Hindlimb muscle (tissue), 1 donor: Measurements from ENCODE around the gene VASH1. TPM values are rescaled to one million over a fixed set of nuclear protein-coding genes. Genes with fewer than 3 reads are reported as not detected.
"Not testable (repeated sequence)": the region's sequence is repeated elsewhere in the genome, so short reads cannot be mapped to it uniquely, and the experiment has no call there.

Experiments used
- DNase-seq: peaks from one replicate; pipeline ENCODE4 v3.0.0-alpha.2; 2013
- polyA plus RNA-seq: library from polyadenylated mRNA; unstranded; fragments of 120-200 nt; gene quantifications from one replicate; pipeline ENCODE4 v1.2.1, GENCODE V29; 2013; ENCODE audit not compliant: insufficient read length

VASH1 gene
- polyA plus RNA-seq = 51.4 TPM

DNA sequence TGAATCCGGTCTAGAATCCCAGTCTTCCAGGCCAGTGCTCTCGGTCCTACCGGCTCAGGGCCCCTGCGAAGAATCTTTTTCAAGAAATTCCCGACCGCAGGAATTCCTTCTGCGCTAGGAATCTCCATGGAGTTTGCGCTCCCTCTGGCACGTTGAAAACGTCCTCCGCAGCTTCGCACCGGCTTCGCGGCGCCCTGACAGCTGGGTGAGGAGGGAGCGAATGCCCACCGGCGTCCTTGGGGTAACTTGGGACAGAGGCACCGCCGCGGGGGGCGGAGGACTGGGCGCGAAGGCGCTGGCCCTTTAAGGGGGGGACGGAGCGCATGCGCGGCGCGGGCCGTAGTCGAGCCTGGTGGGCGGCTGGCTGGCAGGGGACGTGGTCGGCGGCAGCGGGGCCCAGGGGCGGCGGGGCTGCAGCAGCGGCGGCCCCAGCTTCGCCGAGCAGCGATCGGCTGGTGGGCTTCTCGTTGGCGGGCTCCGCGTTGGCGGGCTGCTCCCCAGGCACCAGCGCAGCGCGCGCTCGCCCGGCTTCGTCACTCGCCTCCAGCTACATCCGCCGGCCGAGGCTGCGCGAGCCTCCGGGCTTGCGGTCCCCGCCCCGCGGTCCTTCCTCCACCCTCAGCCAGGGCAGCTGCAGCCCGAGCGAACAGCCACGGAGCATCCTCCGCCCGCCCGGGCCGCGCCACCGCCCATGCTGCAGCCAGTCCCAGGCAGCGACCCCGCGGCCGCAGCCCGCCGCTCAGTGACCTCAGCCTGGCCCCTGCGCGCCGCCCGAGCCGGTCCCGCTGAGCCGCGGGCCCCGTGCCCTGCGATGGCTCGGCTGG lies at the start of gene VASH1:
TSS of gene VASH1 (plus strand) at position 333 of the 824 bp plus-strand sequence. CDS start 1,354 bp downstream, outside the sequence.
- DNase-seq = peak; percentile 73

GRCh38 chr14:76713121-76713520 lies 48.1 kb upstream of the VASH1 start:
- no peak for DNase-seq

- DNase-seq = no peak
Observed at GRCh38 chr14:76714470-76714869, 46.8 kb upstream of the VASH1 start.

GRCh38 chr14:76715101-76715500 lies 46.2 kb upstream of the VASH1 start:
- DNase-seq = no peak

GRCh38 chr14:76715511-76716081 lies 45.7 kb upstream of the VASH1 start:
- peak; percentile 34 for DNase-seq

DNA sequence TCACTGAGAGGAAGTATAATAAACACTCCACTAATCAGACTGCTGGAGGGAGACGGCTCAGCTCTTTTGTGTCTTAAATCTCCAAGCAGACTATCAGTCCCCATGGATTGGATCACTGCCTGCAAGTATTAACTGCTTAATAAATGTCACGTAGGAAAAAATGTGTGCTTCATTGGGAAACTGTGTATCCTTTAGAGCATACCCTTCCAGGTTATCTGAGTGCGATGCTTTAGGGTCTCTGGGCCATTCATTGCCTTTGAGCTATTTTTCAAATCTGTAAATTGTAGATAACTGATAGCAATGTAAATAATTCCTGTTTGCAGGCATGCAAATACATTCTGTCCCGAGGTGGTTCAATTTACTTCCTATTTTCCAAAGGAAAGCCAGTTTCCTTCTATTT lies 45.0 kb upstream of the VASH1 start:
- DNase-seq = no peak

DNA sequence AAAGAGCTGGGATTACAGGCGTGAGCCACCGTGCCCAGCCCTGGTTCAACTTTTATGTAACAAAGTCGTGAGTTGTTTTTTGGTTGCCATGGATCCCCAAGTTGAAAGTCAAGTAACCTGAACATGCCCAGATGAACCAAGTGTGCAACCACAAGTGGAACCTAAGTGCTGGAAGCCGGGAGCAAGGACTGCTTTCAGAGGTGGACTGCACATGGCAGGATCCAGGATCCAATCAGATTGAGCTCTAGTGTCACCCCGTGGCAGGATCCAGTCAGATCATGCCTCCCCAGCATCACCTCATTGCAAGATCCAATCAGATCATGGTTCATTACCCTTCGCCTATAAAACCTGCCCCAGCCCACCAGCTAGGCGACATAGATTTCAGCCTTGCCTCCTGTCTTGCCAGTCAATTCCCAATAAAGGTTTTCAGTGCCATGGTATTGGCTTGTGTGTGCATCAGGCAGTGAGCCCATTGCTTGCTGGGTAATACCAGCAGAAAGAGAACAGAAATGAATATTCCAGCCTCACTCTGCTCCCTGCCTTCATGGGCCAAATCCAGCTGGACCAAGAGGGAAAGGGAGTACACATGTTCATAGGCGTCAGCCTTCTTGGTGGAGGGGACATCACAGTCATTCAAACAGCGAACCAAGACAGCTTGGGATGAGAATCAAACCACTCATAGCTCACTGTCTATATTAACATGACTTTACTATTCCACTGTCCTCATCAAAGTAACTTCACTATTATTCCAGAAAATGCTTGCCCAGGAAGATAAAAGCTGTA lies 43.6 kb upstream of the VASH1 start:
- peak; percentile 20 for DNase-seq

DNA sequence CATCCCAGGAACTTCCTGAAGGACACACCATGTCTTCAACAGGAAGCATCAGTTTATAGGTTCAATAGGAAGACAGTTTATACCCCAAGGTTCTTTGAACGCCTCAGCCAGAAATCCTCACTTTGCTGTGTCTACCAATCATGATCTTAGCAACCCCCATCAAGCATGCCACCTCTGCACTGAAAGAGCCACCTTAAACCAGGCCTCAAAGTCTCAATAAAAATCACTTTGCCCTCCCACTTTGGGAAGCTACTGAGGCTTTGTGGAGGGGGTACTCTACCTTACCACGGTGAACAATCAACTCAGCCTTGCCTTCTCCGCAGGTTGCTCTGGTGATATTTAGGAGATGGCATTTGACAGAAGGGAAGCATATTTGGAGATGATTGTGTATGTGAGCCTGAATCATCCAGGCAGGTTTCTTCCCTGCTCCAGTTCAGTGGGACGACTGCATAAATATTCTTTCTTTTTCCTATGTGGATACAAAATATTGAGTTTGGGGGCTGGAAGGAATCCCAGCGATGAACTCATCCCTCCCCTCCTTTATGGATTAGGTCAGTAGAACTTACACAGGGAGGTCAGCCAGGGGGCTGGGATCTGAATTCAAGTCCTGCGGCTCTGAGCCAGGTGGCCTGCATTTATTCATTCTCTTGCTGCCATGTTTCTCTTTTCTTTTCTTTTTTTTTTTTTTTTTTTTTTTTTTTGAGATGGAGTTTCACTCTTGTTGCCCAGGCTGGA lies 42.8 kb upstream of the VASH1 start:
- DNase-seq = peak; percentile 87

DNA sequence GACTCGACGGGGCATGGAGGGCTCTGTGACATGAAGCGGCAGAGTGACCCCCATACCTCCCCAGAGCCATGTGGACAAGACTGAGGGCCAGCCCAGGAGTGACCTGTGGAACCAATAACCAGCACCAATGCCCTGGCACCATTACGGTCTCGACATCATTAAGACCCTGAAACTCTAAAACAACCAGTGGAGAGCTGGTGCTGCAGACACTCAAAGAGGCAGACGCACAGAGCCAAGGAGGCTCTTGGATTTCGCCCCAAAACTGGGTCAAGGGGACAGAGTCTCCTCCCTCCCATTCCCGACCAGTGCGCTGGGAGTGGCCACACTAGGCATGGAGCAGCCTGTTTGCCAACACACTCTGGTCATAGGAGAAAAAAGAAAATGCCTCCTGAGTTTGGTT lies 41.6 kb upstream of the VASH1 start:
- DNase-seq = no peak

- peak; percentile 83 for DNase-seq
Observed at GRCh38 chr14:76720382-76720813, 40.9 kb upstream of the VASH1 start.

DNA sequence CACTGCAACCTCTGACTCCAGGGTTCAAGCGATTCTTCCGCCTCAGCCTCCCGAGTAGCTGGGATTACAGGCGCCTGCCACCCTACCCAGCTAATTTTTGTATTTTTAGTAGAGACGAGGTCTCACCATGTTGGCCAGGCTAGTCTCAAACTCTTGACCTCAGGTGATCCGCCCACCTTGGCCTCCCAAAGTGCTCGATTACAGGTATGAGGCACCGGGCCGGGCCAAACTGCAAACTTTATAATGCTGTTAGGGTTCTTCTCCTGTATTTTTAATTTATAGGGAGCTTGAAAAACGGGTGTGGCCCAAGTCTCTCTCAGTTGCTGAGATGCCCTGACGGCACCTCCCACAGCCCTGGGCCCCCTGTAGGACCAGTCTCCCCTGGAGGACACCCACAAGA lies 39.8 kb upstream of the VASH1 start:
- DNase-seq = not testable (repeated sequence)

GRCh38 chr14:76724651-76725550 lies 36.4 kb upstream of the VASH1 start:
- no peak for DNase-seq

- no peak for DNase-seq
Observed at GRCh38 chr14:76726551-76726970, 34.7 kb upstream of the VASH1 start.

- DNase-seq = no peak
Observed at GRCh38 chr14:76727384-76727783, 33.9 kb upstream of the VASH1 start.

- no peak for DNase-seq
Observed at GRCh38 chr14:76727901-76728300, 33.4 kb upstream of the VASH1 start.

DNA sequence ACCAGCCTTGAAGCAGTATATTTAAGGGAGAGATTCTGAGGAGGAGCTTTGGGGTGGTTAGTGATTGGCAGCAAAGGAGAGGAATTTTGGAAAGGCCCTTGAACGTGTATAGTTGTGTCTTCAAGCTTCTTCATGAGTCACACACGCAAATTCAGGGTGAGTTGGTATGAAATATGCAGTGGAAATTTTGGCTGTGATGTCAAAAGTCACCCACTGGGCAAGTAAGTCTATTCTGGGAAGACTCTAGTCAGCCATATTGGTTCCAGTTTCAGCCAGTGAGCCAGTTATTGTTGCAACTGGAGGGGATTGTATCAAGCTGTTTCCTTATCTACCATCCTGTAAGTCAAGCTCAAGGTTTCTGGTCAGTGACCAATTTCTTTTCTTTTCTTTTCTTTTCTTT lies 32.0 kb upstream of the VASH1 start:
- DNase-seq = no peak

DNA sequence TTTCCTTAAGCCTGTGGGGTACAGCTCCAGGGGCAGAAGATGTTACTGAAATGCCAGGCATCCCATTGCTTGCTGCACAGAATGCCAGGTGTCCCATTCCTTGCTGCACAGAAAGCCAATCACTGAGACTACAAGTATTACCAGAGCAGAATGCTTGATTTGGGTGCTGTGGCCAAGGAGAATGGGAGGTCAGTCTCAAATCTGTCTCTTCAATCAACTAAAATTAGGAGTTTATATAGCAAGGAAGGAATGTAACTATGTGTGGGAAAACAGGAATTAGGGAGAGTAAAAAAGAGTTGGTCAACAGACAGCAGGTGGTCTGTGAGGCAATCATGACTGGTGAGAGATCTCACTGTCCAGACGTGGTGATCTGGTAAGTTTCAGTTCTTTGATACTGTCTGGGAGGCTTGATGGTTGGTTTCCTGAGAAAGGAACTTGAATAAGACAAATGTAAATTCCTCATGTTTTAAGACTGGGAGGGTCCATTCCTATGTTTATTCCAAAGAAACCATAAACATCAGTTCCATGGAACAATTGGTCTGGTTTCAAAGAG lies 31.2 kb upstream of the VASH1 start:
- no peak for DNase-seq

DNA sequence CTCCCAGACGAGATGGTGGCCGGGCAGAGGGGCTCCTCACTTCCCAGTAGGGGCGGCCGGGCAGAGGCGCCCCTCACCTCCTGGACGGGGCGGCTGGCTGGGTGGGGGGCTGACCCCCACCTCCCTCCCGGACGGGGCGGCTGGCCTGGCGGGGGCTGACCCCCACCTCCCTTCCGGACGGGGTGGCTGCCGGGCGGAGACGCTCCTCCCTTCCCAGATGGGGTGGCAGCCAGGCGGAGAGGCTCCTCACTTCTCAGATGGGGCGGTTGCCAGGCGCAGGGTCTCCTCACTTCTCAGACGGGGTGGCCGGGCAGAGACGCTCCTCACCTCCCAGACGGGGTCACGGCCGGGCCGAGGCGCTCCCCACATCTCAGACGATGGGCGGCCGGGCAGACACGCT lies 26.8 kb upstream of the VASH1 start:
- not testable (repeated sequence) for DNase-seq

- no peak for DNase-seq
Observed at GRCh38 chr14:76736514-76736913, 24.8 kb upstream of the VASH1 start.

GRCh38 chr14:76741074-76741473 lies 20.2 kb upstream of the VASH1 start:
- DNase-seq = no peak

DNA sequence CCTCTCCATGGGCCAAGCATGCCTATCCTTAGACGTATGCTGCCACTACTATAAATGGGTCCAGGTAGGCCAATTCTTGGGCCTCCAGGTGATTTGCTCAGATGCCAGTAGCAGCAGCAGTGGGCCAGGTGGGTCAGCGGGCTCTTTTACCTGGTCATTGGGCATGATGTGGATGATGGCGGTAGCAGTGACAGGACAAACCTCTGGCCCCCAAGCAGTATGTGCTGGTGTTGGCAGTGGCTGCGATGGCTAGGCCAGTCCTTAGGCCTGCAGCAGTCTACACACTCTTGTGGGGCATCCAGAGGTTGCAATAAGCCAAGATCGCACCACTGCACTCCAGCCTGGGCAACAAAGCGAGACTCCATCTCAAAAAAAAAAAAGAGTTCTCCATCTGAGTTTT lies 19.1 kb upstream of the VASH1 start:
- no peak for DNase-seq
